HG03342 (cell line): ENCODE measurements around the gene REXO1.

ENCODE experiments used
- ATAC-seq: cut with Tn5 transposase; IDR thresholded peaks from one replicate; pipeline ENCODE4 v1.9.1; 2021; ENCODE audit warnings: mild to moderate bottlenecking, moderate library complexity; ENCODE audit not compliant: unreplicated experiment

Gene REXO1

GRCh38 chr19:1849132-1849474 is 820 bp upstream of the REXO1 start:
- ATAC-seq: no peak

DNA sequence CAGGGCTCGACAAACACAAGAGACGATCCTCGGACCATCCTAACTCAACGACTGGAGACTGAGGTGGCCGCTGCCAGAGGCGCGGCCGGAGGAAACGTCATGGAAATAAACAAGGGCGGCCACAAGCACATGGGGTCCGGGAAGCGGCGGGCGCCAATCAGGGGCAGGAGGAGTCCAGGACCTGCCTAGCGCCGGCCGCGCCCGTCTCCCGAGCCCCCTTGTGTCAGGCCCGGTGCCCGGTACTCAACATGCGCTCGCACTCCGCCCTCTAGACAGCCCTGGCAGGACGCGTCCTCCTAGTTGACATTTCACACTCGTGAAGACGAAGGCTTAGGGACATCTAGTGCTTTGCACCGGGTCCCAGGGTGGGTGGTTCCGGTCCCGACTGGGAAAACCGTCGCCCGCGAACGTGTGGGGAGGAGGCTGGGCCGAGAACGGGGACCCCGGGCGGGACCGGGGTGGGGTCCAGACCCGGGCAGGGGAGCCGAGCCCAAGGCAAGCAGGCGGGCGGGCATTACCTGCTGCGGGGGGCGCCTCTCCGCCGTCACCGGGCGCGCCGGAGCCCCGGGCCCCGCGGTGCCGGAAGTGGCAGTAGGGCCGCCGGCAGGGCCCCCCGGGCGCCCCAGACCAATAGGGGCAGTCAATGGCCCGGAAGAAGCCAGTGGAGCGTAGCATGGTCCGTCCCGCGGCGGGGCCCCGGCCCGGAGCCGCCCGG is 442 bp downstream of the REXO1 start:
- ATAC-seq: no peak

DNA sequence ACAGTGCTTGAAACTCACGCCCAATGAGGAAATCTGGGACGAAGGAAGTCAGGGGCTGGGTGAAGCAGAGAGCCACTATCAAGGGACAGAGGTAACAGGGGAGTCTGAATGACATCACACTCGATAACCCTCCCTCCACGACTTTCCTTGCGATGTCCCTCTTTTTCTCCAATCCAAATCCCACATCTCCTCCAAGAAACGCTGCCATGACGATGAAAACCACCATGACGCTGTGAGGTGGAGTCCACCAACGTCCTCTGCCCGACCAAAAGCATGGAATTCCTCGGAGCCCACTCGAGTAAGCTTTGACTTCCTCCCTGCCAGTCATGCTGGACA is 967 bp downstream of the REXO1 start:
- ATAC-seq: no peak

DNA sequence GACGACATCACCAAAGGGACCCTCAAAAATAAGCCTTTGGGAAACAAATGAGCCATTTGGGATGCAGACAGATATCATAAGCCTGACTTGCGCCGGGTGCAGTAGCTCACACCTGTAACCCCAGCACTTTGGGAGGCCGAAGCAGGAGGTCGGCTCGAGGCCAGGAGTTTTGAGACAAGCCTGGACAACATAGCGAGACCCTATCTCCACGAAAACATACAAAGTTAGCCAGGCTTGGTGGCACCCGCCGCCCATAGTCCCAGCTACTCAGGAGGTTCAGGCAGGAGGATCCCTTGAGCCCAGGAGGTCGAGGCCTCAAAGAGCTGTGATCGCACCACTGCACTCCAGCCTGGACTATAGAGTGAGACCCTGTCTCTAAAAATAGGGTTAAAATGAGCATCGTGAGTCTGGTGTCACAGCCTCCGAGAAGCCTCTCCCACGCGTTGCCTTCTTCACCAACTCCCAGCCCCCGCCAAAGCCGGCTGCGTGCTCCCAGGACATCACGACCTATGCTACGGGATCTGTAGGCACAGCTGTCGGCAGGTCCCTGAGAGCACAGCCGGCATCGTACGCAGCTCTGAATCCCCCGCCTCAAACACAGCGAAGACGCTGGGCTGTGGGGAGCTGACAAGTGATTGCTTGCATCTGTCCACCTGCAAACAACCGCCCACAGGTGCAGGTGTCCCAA is 1.6 kb downstream of the REXO1 start:
- ATAC-seq: no peak

- ATAC-seq: no peak
These were observed 2.6 kb downstream of the REXO1 start for GRCh38 chr19:1845642-1846041.

DNA sequence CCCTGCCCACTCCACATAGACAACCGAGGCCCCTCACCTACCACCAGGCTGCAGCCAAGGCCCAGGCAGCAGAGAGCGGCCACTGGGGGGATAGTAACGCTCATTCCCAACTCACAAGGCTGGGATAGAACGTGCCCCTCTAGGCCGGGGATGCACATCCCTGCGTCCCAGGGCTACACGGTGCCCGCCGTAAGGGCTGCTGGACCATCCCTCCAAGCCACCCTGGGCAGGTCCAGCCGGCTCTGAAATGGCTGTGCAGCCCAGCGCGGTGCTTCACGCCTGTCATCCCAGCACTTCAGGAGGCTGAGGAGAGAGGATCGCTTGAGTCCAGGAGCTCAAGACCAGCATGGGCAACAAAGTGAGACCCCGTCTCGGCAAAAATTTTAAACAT is 3.2 kb downstream of the REXO1 start:
- no peak for ATAC-seq

GRCh38 chr19:1844513-1845124 is 3.7 kb downstream of the REXO1 start:
- no peak for ATAC-seq

DNA sequence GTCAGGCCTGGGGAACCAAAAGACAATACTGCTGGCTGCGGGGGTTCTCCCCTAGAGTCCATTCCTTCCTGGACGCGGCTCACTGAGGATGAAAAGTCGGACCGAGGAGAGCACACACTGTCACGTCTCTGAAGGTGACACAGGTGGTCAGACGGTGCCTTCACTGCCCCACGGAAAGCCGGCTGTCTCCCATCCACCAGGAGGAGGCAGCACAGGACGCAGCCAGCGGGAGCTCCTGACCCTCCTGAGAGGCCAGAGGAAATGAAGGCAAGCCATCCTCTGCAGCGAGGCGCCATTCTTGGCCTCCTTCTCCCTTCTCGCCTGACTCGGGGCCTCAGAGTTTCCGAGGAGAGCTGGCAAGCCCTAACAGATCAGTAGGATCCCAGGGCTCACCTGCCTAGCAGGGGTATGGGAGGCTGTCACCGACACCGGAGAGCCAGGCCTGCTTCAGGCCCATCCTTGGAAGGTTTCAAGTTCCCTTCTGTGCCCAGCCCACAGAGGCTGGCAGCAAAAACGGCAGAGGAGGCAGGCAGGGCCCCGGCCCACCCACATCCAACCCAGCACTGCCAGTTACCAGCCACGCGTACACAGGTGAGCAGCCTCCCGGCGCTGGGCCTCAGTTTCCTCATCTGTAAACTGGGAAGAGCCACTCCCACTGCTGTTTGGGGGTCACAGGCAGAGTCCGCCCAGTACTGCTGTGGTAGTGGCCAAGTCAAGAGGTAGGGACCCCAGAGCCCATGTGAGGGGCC is 4.5 kb downstream of the REXO1 start:
- ATAC-seq: no peak

DNA sequence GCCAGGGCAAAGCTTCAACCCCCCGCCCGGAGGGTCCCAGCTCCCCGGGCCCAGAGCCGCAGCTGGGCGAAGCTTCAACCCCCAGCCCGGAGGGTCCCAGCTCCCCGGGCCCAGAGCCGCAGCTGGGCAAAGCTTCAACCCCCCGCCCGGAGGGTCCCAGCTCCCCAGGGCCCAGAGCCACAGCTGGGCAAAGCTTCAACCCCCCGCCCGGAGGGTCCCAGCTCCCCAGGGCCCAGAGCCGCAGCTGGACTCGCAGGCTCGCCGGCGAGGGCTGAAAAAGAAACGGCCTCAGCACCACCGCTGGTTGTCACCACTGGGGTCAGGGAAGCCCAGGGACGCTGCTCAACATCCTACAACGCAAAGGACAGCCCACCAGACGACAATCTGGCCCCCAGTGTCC is 5.2 kb downstream of the REXO1 start:
- ATAC-seq: no peak

DNA sequence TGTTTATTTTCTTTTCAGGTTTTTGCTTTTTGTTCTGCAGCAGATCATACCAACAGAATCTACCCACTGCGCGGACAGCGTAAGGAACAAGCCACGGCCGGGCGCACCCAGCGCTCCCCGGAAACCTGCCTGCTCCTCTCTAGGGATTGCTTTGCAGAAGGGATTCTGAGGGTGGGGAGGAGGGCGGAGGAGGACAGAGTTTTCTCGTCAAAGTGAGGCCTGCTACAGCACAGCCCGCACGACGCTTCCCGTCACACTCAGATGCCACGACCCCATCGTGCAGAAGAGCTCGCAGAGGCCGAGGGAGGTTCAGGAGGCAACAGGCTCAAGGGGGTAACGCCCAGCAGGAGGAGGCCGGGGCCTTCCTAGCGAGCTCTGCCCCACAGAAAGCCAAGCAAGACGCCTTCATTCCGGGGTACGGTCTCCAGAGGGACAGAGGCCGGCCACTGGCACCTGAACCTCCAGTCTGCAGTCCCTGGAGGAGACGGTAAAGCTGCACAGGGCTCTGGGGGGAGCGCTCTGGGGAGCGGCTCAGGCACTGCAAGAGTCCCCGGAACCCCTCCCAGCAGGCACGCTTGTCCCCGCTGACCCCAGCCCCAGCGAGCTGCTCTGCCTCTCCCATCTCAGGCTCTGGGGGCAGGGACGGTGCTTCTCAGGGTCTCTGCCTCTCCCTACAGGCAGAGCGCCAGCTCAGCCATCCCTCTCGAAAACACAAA is 6.9 kb downstream of the REXO1 start:
- ATAC-seq: no peak

DNA sequence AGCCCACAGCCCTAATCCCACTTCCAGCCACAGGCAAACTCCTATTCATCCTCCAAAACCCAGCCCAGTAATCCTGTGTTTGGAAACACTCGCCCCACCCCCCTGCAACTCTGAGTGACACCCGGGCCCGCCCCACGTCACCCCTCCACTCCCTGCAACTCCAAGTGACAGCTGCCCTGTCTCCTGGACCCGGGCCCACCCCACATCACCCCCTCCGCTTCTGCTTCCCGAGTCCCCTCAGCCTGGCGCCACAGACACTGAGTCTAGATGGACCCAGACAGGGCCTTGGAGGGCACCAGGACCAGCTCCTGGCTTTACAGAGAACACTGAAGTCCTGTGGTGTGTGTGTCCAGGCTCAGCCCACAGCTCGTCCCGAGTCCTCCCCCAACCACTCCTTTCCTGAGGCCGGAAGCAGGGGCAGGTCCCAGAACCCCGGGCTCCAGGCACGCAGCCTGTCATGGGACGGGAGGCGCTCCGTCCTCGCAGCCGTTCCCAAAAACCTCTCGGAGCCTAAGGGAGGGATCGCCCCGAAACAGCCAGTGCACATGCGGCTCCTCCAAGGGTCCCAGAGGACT is 7.7 kb downstream of the REXO1 start:
- no peak for ATAC-seq

DNA sequence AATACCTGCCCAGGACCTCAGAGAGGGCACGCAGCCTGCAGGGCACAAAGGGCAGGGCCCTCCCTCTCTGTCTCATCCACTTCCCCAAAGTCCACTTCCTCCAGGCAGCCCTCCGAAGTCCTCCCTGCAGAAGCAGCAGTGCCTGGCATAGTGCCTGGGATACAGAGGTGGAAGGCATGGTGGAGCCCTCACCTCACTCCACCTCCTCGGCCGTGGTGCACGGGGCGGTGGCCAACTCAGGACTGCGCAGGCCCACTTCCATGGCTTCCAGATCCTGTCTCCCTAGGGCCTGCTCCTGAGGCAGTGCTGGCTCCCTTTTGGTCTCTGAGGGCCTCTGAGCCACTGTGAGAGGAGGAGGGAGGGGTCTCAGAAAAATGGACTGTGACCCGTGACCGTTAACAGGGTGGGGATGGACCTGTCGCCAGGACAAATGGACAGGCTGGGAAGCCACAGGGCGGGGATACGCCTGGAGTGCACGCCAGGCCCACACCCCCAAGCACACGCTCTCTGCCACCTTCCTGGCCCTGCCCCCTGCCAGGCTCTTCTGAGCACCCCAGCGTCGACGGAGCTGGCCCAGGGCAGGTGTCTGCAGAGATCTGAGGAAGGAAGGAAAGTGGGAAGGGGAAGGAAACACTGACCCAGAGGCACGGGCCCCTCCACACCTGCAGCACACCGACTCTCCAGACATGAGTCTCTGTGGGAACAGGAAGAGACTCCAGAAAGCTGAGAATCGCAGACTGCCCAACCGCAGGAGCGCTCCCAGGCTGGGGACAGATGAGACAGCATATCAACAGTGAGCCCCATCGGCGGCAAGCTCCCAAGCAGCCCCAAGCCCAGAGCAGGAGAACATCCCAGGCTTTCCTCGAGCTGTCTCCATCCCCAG is 8.4 kb downstream of the REXO1 start:
- ATAC-seq: no peak

- no peak for ATAC-seq
These were observed 10.6 kb downstream of the REXO1 start for GRCh38 chr19:1837625-1838105.

GRCh38 chr19:1837222-1837565 is 11.1 kb downstream of the REXO1 start:
- no peak for ATAC-seq

DNA sequence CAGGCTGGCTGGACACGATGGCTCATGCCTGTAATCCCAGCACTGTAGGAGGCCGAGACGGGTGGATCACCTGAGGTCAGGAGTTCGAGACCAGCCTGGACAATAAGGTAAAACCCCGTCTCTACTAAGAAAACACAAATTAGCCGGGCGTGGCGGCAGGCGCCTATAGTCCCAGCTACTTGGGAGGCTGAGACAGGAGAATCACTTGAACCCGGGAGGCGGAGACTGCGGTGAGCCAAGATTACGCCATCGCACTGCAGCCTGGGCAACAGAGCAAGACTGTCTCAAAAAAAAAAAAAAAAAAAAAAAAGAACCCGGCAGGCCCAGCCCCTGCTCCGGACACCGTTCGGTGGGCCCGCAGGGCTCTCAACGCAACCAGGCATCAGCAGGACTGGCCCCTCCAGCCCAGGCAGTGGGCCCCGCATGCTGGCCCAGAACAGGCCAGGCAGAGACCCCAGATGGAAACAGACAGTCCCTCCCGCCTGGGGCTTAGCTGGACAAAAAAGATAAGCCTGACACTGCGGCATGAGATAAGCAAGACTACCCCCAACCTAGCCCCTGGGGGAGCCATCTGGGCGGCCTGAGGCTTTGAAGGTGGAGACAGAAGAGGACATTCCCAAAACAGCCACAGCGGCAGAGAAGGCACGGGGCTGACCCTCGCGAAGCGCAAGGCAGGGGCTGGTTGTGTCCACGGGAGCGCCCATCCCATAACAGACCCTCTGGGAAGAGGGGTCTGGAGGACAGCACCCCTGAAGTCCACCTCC is 11.6 kb downstream of the REXO1 start:
- no peak for ATAC-seq

GRCh38 chr19:1833540-1833939 is 14.7 kb downstream of the REXO1 start:
- ATAC-seq: no peak

- ATAC-seq: no peak
These were observed 16.1 kb downstream of the REXO1 start for GRCh38 chr19:1832046-1832663.

DNA sequence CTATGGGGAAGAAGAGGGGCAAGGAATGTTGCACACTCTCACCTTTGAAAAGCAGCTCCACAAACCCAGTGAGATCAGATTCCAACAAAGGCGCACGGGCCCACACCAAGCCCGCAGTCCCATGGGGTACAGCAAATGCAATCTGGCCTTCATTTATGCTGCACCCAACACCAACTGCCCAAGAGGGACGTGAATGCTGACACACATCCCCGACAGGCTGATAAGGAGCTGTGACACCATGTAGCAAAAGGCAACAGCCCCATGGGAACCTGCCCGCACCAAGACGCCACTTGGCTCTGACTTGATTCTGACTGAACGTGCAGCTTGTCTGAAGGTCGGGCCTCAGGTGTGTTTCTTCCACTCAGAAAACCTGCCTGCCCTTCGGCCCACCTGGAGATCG is 17.3 kb downstream of the REXO1 start:
- ATAC-seq: no peak

- no peak for ATAC-seq
These were observed 17.7 kb downstream of the REXO1 start for GRCh38 chr19:1830568-1830967.
